ENCODE data around the gene MEIS2.

MEIS2 gene

DNA sequence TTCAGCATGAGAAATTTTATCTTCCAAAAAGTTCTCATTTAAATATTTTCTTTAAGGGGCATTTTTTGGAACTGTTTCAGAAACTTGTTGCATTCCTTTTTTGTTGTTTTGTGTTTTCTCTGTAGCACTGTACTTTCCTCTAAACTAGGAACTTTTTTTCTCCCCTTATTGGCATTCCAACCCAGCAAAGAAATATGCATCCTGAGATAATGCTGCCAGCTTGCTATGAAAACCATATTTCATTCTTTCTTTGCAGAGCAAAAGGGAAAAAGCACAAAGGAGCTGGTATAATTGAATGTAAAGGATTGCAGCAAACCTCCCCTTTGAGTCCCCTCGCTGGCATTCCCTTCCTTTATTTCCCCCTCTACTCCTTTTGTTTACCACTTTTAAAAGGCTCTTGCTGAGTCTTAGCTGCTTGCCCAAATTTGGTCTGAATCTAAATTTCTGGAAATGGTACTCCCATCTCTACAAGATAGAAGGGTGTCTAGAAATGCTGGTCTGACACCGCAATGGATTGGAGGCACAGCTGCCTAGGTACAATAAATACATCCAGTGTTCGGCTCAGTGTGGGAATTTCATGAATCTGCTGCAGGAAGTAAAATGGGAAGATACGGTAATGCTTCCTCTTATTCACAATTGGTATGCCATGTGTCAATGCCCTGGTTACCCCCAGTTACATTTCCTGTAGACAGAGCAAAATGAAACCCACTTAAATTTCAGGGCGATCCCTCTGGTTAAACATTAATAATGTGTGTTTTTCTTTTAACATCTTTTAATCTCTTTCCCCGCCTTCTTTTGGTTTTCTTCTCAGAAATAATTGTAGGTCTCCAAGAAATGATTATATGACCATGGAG is 156.6 kb downstream of the MEIS2 start:
- DNase-seq (ENCODE audit: low read depth, low spot score) = no peak
- H3K27ac ChIP-seq = no peak overlapping the region

DNA sequence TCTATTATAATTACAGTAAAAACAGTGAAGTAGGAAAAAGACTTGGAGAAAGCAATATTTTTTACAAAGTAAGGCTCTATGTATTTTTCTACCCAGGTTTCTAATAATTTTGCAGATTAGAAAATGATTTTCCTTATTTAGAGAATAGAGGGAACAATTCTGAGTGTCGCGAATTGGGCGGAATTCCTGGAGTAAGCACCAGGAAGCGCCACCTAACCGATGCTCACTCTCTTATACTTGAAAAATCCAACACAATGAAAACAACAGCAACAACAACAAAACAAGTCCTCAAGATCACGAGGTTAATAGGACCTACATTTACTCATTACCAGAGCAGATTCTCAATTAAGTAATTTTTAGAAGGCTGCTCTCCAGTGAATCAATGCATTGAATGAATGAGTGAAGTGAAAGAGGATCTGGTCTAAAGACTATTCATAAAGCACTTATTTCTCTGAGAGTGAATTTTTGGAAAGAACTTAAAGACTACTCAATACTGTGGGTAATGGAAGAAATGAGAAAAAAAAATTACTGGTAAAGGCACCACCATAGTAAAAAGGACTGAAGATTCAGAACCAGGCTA is 158.0 kb downstream of the MEIS2 start:
- no peak for DNase-seq (ENCODE audit: low read depth, low spot score)
- no peak overlapping the region for H3K27ac ChIP-seq

DNA sequence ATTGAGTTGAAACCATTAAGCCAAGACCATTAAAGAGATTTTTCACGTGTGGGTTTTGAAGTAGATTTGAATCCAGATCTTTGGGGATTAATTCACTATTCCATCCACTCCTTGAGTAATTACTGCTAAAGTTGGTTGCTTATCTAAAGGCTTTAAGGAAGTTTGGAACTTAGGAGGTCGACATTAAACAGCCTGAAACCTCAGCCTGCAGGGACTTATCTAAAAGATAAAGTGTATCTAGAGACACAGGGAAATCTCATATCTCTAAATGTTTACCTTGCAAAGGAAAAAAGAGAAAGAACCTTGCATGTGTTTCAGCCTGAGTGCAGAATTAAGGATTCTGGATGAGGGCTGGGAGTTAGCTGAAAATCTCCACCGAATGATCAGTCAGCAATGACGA is 158.6 kb downstream of the MEIS2 start:
- H3K27ac ChIP-seq = no peak overlapping the region
- DNase-seq (ENCODE audit: low read depth, low spot score) = no peak

DNA sequence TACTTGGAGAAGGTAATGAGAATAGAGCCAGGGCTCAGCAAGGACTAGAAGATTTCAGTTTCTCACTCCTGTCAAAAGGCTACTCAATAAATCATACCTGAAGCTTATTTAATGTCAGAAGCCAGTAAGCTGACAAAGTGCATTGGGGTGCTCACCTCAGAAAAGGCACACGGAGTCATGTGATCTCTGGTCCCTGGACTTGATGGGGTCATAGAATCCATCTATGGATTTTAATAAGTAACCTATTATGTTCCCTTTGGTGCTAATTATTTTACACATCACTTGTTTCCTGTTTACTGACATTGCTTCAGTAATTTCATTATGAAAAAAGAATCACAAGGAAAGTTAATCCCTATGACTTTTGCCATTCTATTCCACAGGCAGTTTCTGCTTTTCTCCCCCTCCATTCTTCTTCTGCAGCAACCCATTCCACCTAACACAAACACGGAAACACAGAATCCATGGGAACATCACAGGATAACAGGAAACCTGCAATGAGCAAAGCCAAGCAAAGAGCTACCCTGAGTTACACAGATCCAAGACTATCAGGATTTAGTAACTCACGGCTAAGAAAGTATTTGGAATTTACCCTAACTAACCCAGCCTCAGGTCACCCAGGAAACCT is 159.6 kb downstream of the MEIS2 start:
- H3K27ac ChIP-seq = no peak overlapping the region
- DNase-seq (ENCODE audit: low read depth, low spot score) = no peak

DNA sequence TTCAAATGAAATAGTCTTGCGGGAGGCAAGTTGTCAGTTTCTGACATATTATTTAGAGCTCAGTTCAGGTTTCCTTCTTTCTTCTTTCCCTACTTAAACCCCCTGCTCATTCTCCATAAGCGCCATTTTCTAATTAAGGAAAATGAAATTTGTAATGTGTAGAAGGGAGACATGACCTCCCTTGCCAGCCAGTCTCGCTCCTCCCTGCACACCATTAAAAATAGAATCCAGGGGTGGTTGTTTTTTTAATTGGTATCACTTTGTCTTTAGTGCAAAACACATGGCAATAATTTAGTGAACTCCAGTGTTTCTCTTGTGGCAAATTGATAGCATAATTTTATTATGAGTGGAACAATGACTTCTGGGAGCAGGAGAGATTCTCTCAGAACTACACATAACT is 160.1 kb downstream of the MEIS2 start:
- no peak overlapping the region for H3K27ac ChIP-seq
- DNase-seq (ENCODE audit: low read depth, low spot score) = no peak

DNA sequence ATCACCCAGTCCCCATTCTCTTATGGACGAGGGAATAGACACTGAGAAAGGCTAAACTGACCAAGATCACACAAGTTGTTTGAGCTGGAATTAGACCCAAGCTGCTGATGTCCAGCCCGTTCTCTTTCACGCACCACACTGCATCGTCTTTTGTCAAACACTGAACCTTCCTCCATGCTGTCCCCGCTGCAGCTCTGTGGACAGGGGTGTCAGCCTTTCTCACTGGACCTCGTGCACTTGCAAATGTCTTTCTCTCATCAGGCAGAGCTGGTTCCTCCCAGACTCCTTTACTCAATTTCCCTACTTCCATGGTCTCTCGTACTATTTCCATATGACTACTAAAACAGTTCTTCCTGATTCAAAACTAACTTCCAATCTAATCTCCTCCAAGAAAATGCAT is 161.6 kb downstream of the MEIS2 start:
- DNase-seq (ENCODE audit: low read depth, low spot score) = no peak
- no peak overlapping the region for H3K27ac ChIP-seq

DNA sequence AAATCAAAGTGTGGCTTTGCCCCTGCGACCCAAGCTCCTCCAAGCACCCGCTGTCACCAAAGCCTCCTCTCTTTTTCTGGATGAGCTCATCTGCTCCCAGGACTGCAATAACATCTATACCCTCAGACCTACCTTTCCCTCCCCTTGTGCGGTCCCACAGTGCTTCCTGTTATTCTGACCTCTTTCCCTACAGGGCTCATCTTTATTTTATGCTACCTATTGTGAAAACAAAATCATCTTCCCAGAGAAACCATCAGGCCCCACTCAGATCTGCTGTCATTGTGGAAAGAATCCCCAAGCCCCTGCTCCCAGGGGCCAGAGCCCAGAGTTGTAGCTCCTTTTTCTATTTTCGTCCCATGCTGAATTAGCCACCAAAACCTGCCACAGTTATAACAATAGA is 162.2 kb downstream of the MEIS2 start:
- H3K27ac ChIP-seq = no peak overlapping the region
- no peak for DNase-seq (ENCODE audit: low read depth, low spot score)

DNA sequence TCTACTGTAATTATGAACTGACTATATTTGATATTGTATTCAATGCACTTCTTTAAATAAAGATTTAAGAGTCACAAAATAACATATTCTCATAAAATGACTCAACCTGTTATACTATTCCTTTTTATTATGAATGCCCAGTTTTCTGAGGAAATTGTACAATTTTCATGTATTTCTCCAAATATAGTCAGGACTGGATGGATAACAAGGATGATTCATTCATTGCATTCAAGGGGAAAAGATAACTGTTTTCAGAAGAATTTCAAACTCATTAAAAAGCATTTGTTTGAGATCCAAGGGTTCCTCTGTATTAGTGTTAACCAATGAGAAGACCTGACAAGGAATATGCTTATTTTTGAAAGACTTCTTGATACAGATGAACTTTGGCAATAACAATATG is 163.7 kb downstream of the MEIS2 start:
- no peak for DNase-seq (ENCODE audit: low read depth, low spot score)
- no peak overlapping the region for H3K27ac ChIP-seq

DNA sequence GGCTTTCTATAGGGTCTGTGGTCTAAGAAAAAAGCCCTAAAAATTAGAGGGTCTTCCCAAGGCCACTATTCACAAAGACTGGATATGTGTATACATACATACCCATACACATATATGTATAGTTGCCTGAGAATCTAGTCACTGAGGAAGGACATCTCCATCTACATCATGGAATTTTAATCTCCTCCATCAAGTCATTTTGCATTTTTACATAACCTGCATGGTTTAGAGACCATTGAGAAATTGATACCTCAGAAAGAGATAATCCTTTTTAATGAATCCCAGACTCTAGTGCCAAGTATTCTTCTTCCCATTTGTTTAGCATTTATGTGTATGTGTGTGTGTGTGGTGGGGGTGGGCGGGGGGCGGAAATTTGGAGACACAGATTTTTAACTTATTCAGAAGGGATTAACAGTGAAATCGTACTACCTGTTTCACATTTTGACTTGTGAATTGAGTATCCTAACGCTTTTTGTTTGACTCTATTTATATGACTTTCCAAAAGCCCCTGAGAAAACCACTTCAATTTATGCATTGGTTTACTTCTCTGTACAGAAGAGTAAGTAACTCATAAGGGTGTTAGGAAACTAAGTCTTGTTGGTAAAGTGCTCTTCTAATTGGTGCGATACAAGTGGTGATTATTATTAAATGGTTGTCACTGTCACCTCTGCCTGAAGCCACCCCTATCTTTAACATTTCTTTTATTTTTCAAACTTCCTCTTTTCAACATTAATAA is 166.9 kb downstream of the MEIS2 start:
- H3K27ac ChIP-seq = no peak overlapping the region
- DNase-seq (ENCODE audit: low read depth, low spot score) = no peak

DNA sequence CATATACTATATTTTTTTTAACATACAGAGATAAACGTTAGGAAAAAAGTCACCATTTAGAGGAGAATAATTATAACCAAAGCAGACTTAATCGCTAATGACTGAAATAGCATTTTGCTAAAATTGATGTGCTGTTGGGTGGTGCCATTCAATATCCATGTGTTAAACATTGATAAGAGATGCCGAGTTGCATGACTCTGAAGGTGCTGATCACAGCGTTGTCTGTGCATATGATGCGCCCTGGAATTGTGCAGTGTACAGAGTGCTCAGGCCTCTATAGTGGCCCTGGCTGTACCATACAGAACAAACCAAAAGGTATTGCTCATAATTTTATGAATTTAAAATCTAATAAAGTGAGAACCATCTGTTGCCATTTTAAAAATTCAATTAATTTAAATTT is 168.3 kb downstream of the MEIS2 start:
- DNase-seq (ENCODE audit: low read depth, low spot score) = no peak
- H3K27ac ChIP-seq = no peak overlapping the region

DNA sequence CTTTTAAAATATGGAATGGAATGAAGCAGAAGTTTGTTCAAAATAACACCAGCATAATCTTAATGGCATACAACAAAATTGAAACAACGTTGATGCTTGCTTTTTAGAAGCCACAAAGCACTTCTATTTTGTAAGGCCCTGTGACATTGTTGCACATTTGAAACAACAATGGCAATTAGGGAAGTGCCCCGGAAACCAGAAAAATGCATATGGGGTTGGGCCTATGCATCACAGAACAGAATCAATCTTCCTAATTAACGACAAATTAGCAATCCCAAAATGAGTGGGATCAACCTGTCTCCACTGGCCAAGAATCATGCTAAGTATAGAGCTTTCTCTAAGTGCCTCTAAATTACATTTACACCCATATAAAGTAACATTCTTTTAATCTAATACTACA is 168.9 kb downstream of the MEIS2 start:
- DNase-seq (ENCODE audit: low read depth, low spot score) = no peak

DNA sequence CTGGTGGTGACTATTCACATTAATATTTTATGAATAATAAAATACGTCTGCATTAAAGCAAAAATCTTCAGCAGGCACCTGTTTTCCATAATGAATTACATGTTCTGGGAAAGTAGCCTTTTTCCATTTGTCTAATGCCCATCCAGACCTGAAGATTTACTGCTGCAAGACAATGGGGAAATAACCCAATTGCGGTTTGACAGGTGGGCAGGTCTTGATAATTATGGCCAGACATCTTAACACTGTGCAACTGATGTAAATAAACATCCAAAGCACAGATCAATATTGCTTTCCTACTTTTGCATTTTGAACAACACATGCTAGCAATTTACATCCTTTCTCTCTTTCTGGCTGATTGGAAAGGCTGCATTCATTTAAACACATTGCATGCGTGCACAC is 173.9 kb downstream of the MEIS2 start:
- no peak for DNase-seq (ENCODE audit: low read depth, low spot score)
- no peak overlapping the region for H3K27ac ChIP-seq

More for the DNA sequence above, 168.9 kb downstream of the MEIS2 start:
- no peak overlapping the region for H3K27ac ChIP-seq

DNA sequence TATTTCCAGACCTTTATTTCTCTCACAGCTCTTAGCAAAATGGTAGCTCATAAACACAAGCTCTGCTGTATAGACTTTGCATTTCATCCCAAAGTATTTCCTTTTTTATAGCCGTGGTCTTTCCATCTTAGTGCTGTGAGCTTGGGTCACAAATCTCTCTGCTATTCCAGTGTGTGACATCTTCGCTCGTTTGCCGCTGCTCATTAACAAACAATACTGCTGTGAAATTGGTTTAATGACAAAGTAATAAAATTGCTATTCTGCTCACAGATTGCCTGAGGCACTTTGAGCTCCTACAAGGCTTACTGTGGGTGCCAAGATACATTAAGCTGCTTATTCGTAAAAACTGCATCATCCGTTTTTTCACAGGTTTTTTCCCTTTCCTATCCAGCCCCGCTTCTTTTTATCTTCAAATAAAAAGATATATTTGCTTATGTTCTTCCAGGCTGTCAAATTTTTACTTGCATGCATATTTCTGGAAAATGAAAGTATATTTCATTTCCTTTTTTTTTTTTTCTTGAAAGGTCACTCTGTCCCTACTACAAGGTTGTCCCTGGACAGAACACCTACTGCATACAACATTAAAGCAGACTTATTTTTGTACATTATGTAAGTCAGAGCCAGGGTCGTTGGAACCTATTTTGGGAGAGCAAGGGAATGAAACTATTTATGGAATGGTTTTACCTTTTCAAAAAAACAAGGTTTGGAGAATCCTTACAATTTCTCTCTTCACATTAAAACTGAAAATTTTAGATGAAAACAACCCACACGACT is 174.5 kb downstream of the MEIS2 start:
- DNase-seq (ENCODE audit: low read depth, low spot score) = no peak
- no peak overlapping the region for H3K27ac ChIP-seq

DNA sequence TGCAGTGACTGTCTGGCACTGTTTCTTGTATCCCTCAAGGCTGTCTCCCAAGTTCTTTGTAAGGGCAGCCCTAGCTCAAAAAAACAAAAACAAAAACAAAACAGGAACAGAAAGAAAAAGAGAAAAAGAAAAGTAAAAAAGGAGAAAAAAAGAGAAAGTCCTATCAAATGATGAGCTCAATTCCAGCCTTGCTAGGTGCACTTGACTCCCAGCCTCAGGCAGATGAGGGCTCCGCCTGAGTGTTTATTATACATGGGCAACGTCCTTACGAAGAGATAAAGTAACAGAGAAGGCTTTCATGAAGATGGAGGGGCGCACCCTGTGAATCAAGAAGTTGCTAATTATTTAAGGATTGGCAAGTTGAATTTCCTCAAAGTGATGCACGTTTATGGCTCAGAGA is 175.3 kb downstream of the MEIS2 start:
- no peak for DNase-seq (ENCODE audit: low read depth, low spot score)
- no peak overlapping the region for H3K27ac ChIP-seq

DNA sequence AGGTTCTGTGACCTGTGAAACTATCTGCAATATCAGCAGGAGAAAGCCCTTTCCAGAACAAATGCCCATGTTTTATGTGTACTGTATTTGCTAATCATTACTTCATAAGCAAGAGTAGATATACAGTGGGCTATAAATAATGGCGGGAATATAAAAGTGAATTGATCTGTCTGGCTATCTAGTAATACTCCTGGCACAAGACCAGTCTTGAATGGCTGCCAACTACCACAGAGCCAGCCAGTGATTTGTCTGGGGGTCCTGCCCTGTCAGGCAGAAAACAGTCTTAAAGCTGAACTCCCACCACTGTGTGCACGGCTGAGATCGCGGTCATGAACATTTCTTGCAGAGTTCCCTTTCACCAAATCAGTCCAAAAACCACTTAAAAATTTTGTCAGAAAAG is 176.3 kb downstream of the MEIS2 start:
- no peak for DNase-seq (ENCODE audit: low read depth, low spot score)
- H3K27ac ChIP-seq = no peak overlapping the region

DNA sequence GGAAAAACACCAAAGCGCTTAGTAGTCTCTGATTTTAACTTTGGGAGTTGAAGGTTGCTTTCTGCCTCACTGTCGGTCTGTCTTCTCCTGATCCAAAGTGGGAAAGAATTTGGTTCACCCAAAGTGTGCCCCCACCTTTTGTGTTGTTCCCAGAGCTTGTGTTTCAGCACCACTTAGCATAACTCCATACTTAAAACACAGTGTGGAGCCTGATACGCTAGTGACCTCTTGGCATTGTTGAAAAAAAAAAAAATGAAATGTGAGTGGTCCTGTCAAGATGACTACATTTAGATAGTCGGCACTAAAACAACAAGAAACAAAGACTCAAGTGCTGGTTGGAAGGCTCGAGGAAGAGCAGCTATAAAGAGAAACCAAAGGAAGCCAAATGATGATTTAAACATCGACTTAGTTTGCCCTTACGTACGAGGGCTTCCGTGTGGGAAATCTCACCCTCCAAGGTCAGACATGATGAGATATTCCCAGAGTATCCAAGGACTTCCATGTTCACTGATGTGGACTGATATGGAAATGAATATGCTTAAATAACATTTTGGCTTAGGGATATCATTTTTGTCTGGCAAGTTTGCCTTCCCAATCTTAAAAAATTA is 178.8 kb downstream of the MEIS2 start:
- DNase-seq (ENCODE audit: low read depth, low spot score) = no peak
- no peak overlapping the region for H3K27ac ChIP-seq

DNA sequence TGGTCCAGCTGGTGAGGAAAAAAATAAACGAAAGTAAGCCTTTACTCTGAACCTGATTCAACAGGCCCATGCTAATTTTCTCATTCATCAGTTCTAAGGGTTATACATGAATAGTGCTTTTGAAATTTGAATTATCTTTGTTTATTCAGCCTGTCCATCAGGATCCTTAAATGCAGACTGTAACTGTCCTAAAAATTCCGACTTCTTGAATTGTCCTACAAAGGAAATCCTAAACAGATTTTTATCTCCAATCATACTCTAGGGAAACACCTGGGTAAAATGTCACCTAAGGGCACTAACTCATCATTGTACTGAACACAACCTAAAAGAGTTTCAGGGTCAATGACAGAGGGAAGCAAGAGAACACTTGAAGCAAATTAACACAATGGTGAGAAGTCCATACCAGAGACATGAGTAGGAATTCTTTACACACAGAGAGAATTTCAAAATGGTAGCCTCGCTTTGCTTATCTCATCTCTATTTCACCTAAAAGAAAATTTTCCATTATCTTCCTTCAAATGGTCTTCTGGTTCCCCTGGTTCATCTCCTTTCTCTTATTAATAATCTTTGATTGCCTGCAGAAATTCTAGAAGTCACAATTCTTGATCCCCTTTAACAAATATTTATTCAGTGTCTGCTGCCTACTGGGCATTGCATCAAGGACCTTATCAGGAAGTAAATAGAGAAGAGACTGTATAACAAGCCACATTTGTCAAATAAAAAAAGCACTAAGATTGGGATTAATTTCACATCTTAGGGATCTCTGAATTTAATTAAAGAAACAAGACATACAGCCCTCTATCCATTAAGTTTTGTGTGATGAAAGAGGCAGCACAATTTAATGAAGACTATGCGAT is 182.7 kb downstream of the MEIS2 start:
- no peak overlapping the region for H3K27ac ChIP-seq
- no peak for DNase-seq (ENCODE audit: low read depth, low spot score)

DNA sequence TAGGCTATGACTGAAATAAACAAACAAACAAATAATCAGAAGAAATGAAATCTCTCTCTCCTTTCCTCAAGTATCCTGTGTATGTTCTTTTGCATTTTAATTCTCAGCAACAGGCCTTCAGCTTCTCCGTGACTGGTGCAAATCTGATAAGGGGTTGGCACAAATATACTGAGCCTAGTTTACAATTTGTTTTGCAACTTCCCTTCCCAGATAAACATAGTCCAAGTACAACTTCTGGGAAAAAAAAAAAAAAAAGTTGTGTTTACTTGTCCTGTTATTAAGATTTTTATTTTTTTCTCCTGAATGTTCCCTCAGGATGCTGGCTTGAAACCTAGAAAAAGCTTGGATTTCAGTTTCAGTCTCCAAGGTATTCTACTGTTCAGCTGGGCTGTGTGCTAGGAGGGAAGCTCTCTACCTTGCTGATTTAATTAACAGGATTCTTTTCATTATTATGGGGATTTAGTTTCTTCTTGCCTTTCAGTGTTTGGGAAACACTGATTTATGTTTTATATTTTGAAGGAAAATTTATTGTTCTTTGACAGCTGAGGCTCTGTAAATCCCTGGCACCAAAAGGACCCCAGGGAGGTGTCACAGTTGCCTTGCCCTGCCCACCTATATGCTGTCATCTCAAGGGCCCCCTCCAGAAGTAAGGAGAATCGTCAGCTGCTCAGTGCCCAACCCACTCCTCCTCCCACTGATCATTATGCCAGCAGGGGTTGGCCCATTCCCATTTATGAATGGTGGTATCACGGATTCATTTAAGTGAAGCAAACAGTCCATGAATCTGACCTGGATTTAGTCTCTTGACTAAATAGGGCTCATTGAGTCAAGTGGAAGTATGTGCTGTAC is 185.2 kb downstream of the MEIS2 start:
- no peak for DNase-seq (ENCODE audit: low read depth, low spot score)
- H3K27ac ChIP-seq = no peak overlapping the region

All from epithelial cell of prostate (primary cell).